Activated T-cell treated with anti-CD3 and anti-CD28 coated beads, Interleukin-2, amount 50 U/mL, for 48 hours (primary cell): ENCODE results near the gene OR5B2.
"Not testable (repeated sequence)": the region's sequence is repeated elsewhere in the genome, so short reads cannot be mapped to it uniquely, and the experiment has no call there.

Source experiments
- DNase-seq, 2 experiments: peaks; one replicate each; pipeline ENCODE4 v3.0.0-alpha.2; 2020

Gene OR5B2

GRCh38 chr11:58428021-58428420 lies at the start of gene OR5B2:
Gene OR5B2 (minus strand): TSS chr11:58428121. CDS start chr11:58423261, 4,860 bp downstream.
- no peak for DNase-seq

- no peak for DNase-seq
Measured at GRCh38 chr11:58471892-58472291, 44.0 kb upstream of the OR5B2 start.

GRCh38 chr11:58466293-58466692 lies 38.4 kb upstream of the OR5B2 start:
- no peak for DNase-seq

- DNase-seq, result no peak
Measured at GRCh38 chr11:58465690-58466089, 37.8 kb upstream of the OR5B2 start.

GRCh38 chr11:58451585-58451984 lies 23.7 kb upstream of the OR5B2 start:
- DNase-seq, result no peak

GRCh38 chr11:58446294-58446693 lies 18.4 kb upstream of the OR5B2 start:
- DNase-seq, result no peak

- no peak for DNase-seq
Measured at GRCh38 chr11:58444300-58444699, 16.4 kb upstream of the OR5B2 start.

GRCh38 chr11:58442136-58442535 lies 14.2 kb upstream of the OR5B2 start, which contains the start of gene OR5B12:
Gene OR5B12 (minus strand): TSS chr11:58442236. CDS start chr11:58440151, 2,085 bp downstream.
- DNase-seq, result no peak

- DNase-seq, result no peak
Measured at GRCh38 chr11:58438486-58438885, 10.6 kb upstream of the OR5B2 start.

- no peak for DNase-seq
Measured at GRCh38 chr11:58434217-58434616, 6.3 kb upstream of the OR5B2 start.

- DNase-seq, result no peak
Measured at GRCh38 chr11:58433638-58434203, 5.8 kb upstream of the OR5B2 start.

GRCh38 chr11:58429273-58429672 lies 1.4 kb upstream of the OR5B2 start:
- no peak for DNase-seq

GRCh38 chr11:58406774-58407173 lies 21.1 kb downstream of the OR5B2 start, which contains the start of gene OR5B3:
Gene OR5B3 (minus strand): TSS chr11:58406874. CDS start chr11:58403409, 3,465 bp downstream.
- no peak for DNase-seq

- DNase-seq, result not testable (repeated sequence)
Measured at GRCh38 chr11:58399622-58400021, 28.3 kb downstream of the OR5B2 start.

GRCh38 chr11:58395581-58395980 lies 32.3 kb downstream of the OR5B2 start:
- no peak for DNase-seq

GRCh38 chr11:58394195-58394594 lies 33.7 kb downstream of the OR5B2 start:
- no peak for DNase-seq

GRCh38 chr11:58392746-58393145 lies 35.2 kb downstream of the OR5B2 start:
- DNase-seq, result no peak

GRCh38 chr11:58391879-58392278 lies 36.0 kb downstream of the OR5B2 start:
- DNase-seq, result no peak

- no peak for DNase-seq
Measured at GRCh38 chr11:58390551-58391063, 37.3 kb downstream of the OR5B2 start.
